Gastrocnemius medialis (tissue), 4 donors: ENCODE data around the gene GEN1. TPM values are rescaled to one million over a fixed set of nuclear protein-coding genes. Genes with fewer than 3 reads are reported as not detected.

Experiments used
- ATAC-seq, 2 donors: fragments of 150-250 bp; one replicate each; pipeline ENCODE4 v1.9.1; 2016
- DNase-seq, 2 donors: peaks; one replicate each; pipeline ENCODE4 v3.0.0-alpha.2; 2019
- H3K27ac ChIP-seq, 4 donors: fragments of 200-600 bp; sonication (generic); 1 replicate in 1 of 4; 2 replicates in 3 of 4; pipeline ENCODE4 v1.5.1; 2016 to 2018; ENCODE audit warnings: mild to moderate bottlenecking in 2 of 4, moderate library complexity in 1 of 4
- H3K27me3 ChIP-seq, 3 donors: fragments of 200-600 bp; sonication (generic) in 2 of 3; 1 replicate in 1 of 3; 2 replicates in 2 of 3; pipeline versions ENCODE4 v1.5.1 to v1.6.0; 2016 to 2019; ENCODE audit warnings: mild to moderate bottlenecking in 1 of 3, moderate library complexity in 1 of 3
- H3K36me3 ChIP-seq, 2 donors: fragments of 200-600 bp; sonication (generic) in 1 of 2; one replicate each; pipeline ENCODE4 v1.5.1; 2017 to 2018
- H3K4me1 ChIP-seq, 2 donors: fragments of 200-600 bp; sonication (generic) in 1 of 2; one replicate each; pipeline ENCODE4 v1.5.1; 2016 to 2017; ENCODE audit warnings: mild to moderate bottlenecking in 2 of 2
- H3K4me3 ChIP-seq, 4 donors: fragments of 200-600 bp; sonication (generic) in 3 of 4; 1 replicate in 1 of 4; 2 replicates in 3 of 4; pipeline ENCODE4 v1.5.1; 2016 to 2019; ENCODE audit warnings: mild to moderate bottlenecking in 2 of 4
- H3K9me3 ChIP-seq, 3 donors: fragments of 200-600 bp; sonication (generic) in 2 of 3; 1 replicate in 1 of 3; 2 replicates in 2 of 3; pipeline ENCODE4 v1.5.1; 2016 to 2019
- POLR2A ChIP-seq, 2 donors: fragments of 450-650 bp; IDR thresholded peaks; one replicate each; pipeline ENCODE4 v1.6.1; 2017; ENCODE audit warnings: antibody characterized with exemption in 2 of 2, mild to moderate bottlenecking in 2 of 2, moderate library complexity in 2 of 2
- in situ Hi-C, 4 donors: fragments of 200-750 bp; cut with MboI; loops; one replicate each; pipeline versions ENCODE4 v1.15.0 to v1.8.0; 2017; ENCODE audit warnings: low sequenced_read_pairs in 4 of 4
- intact Hi-C: fragments of 100-400 bp; cut with DNase I; formaldehyde crosslinking; loops from one replicate; pipeline ENCODE4 v1.15.1; 2023; ENCODE audit warnings: low total_unique reads
- total RNA-seq, 4 donors: library from RNA; depleted of rRNA; stranded (reverse); fragments of >200 nt; gene quantifications; one replicate each; pipeline versions ENCODE4 v1.1.0 to v1.2.3, GENCODE V29; 2016
- TF ChIP-seq, protein P1 (sequence below), 5 experiments: fragments of 450-650 bp in 3 of 5; fragments of 200-600 bp in 2 of 5; sonication (generic) in 2 of 5; IDR thresholded peaks in 4 of 5; conservative IDR thresholded peaks in 1 of 5; 1 replicate in 4 of 5; 2 replicates in 1 of 5; pipeline ENCODE4 v1.5.1; 2016 to 2019; ENCODE audit warnings: antibody characterized with exemption in 5 of 5, mild to moderate bottlenecking in 3 of 5, moderate library complexity in 3 of 5

GEN1 gene
- total RNA-seq, 4 donors from 2014 or later: 0.31 to 8.7 (median 2.3) TPM

DNA sequence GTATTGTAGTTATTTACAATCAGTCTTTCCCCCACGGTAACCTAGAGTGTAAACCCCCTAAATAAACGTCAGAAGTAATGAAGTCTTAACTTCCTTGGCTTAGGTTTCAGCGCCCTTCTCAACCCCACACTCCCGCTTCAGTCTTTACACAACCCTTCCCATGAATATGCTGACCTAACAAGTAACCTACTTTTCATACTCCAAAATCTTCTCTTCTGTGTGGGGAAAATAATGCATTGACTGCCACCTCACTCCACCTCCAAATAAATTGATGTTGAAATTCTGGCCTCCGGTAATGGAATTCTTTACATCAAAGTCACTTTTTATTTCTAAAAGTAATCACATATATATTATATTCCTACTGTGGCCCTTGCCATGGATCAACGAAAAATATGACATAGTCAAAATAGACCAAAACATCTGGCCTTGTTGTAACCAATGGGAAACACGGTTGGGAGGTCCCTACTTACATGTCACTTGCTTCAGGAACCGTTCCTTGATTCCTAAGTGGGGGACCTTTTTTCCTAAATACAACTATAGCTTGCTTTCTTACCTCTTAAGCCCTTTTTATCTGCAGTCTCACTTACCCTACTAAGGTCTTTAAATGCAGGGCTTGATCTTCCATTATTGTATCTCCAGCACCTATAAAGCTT is 961 bp downstream of the GEN1 start:
- in situ Hi-C loops (no loop called here), intact Hi-C loops (loop anchor here (5.0 kb wide), 1 partner anchor 122 kb away; the partner anchor contains the start of gene KCNS3)
- ATAC-seq (no peak), DNase-seq (no peak)
- no peaks in the 10 kb centered on the region for H3K9me3 ChIP-seq
- H3K36me3 ChIP-seq: no peaks in the 10 kb centered on the region
- H3K4me3 ChIP-seq: peak overlapping the region; percentile 87 to 95 (median 90)
- H3K27me3 ChIP-seq: no peaks in the 10 kb centered on the region
- no peak for TF ChIP-seq POLR2A (IDR thresholded peaks at IDR 0.05)
- TF ChIP-seq, protein P1, sequence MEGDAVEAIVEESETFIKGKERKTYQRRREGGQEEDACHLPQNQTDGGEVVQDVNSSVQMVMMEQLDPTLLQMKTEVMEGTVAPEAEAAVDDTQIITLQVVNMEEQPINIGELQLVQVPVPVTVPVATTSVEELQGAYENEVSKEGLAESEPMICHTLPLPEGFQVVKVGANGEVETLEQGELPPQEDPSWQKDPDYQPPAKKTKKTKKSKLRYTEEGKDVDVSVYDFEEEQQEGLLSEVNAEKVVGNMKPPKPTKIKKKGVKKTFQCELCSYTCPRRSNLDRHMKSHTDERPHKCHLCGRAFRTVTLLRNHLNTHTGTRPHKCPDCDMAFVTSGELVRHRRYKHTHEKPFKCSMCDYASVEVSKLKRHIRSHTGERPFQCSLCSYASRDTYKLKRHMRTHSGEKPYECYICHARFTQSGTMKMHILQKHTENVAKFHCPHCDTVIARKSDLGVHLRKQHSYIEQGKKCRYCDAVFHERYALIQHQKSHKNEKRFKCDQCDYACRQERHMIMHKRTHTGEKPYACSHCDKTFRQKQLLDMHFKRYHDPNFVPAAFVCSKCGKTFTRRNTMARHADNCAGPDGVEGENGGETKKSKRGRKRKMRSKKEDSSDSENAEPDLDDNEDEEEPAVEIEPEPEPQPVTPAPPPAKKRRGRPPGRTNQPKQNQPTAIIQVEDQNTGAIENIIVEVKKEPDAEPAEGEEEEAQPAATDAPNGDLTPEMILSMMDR (IDR thresholded peaks at IDR 0.05 in 4 of 5, conservative IDR thresholded peaks at IDR 0.05 in 1 of 5): no peak
- peaks cover 29 to 31% of the 10 kb centered on the region in 2 donors for H3K4me1 ChIP-seq
- peak overlapping the region in 2 of 4 donors; percentile 97 to 99 for H3K27ac ChIP-seq

DNA sequence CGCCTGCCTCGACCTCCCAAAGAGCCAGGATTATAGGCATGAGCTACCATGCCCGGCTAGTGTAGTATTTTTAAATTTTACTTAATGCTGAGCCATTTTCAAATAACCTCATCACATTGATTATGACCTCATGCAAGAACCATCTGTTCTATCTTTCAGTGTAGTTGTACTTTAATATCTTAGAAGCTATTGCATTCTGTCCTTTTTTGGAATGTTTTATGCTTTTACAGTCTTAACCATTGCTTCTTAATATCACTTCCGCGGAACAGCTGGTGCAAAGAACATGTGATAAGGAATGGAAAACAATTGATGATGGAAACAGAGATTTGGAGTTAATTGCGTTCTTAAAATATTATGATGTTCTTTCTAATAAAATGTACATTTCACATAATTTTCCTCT is 2.7 kb downstream of the GEN1 start:
- ATAC-seq: no peak
- intact Hi-C loops (no loop called here), in situ Hi-C loops (no loop called here)
- Histone ChIP-seq H3K4me1 (peaks cover 27% of the 10 kb centered on the region in 2 donors), H3K27me3 (no peaks in the 10 kb centered on the region), H3K27ac (no peak overlapping the region), H3K4me3 (no peak overlapping the region), H3K9me3 (no peaks in the 10 kb centered on the region), H3K36me3 (no peaks in the 10 kb centered on the region)
- TF ChIP-seq, protein P1 (IDR thresholded peaks at IDR 0.05 in 4 of 5, conservative IDR thresholded peaks at IDR 0.05 in 1 of 5): no peak
- TF ChIP-seq POLR2A (IDR thresholded peaks at IDR 0.05): no peak
- no peak for DNase-seq

DNA sequence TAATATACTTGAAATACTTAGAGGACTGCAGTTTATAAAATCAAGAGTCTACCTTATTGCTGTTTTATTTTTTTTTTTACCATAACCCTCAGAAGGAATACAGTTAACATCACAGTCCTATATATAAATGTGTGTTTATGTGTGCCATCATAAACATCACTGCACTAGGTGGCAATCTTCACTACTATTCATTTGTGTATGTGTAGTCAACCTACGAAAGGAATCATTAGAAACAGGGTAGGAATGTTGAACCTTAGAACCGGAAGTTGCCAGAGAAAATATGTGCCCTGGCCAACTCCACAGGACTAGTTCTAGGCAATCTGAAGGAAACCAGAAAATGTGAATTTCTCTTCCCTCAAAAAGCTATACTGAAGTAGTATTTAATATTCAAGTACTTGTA is 3.4 kb downstream of the GEN1 start:
- Histone ChIP-seq H3K4me1 (peaks cover 20 to 21% of the 10 kb centered on the region in 2 donors), H3K27ac (no peak overlapping the region), H3K36me3 (no peaks in the 10 kb centered on the region), H3K27me3 (no peaks in the 10 kb centered on the region), H3K4me3 (no peak overlapping the region), H3K9me3 (no peaks in the 10 kb centered on the region)
- TF ChIP-seq POLR2A (IDR thresholded peaks at IDR 0.05): no peak
- TF ChIP-seq, protein P1 (IDR thresholded peaks at IDR 0.05 in 4 of 5, conservative IDR thresholded peaks at IDR 0.05 in 1 of 5): no peak
- in situ Hi-C loops: no loop called here
- no peak for ATAC-seq
- intact Hi-C loops: no loop called here
- DNase-seq: no peak

DNA sequence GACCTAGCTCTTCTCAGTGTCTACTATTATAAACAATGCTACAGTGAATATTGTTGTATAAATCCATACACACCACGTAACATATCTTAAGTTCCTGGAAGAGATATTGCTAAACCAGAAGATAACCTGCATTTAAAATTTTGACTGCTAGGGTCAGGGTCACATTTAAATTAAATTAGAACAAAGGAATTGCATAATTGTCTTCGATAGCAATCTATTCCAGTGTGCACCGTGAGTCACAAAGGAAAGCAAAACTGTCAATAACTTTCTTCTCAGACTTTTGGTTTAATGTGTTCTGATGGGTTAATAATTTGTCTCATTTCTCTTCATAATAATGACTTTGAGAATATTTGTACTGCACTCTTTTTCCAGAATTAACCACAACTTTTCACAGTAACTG is 4.2 kb downstream of the GEN1 start:
- Histone ChIP-seq H3K9me3 (no peaks in the 10 kb centered on the region), H3K27ac (no peak overlapping the region), H3K36me3 (no peaks in the 10 kb centered on the region), H3K4me1 (peaks cover 13 to 18% of the 10 kb centered on the region in 2 donors), H3K4me3 (no peak overlapping the region), H3K27me3 (no peaks in the 10 kb centered on the region)
- TF ChIP-seq, protein P1 (IDR thresholded peaks at IDR 0.05 in 4 of 5, conservative IDR thresholded peaks at IDR 0.05 in 1 of 5): no peak
- intact Hi-C loops: no loop called here
- ATAC-seq: no peak
- in situ Hi-C loops: no loop called here
- DNase-seq: no peak

DNA sequence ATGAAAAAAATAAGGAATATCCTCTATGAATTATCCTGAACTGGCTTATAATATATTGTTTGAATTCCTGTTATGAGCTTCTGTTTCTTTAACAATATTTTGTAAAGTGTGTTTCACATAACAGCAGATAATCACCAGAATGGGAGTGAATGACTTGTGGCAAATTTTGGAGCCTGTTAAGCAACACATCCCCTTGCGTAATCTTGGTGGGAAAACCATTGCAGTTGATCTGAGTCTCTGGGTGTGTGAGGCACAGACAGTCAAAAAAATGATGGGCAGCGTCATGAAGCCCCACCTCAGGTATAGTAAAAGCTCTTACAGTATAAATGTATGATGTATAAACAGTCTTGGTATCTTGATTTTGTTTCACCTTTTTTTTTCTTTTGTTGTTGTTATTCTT is 5.9 kb downstream of the GEN1 start:
- Histone ChIP-seq H3K27me3 (no peaks in the 10 kb centered on the region), H3K4me1 (peaks cover 8 to 12% of the 10 kb centered on the region in 2 donors), H3K27ac (no peak overlapping the region), H3K4me3 (no peak overlapping the region), H3K9me3 (no peaks in the 10 kb centered on the region), H3K36me3 (no peaks in the 10 kb centered on the region)
- no peak for ATAC-seq
- no peak for TF ChIP-seq POLR2A (IDR thresholded peaks at IDR 0.05)
- TF ChIP-seq, protein P1 (IDR thresholded peaks at IDR 0.05 in 4 of 5, conservative IDR thresholded peaks at IDR 0.05 in 1 of 5): no peak
- intact Hi-C loops (no loop called here), in situ Hi-C loops (no loop called here)
- DNase-seq: no peak
